H1 (cell line): ENCODE data around the gene CANX. TPM values are rescaled to one million over a fixed set of nuclear protein-coding genes. Genes with fewer than 3 reads are reported as not detected.

Experiments
- ASH2L ChIP-seq: fragments of 200-600, 300-600 bp; sonication (generic); IDR thresholded peaks from one replicate; pipeline ENCODE4 v1.7.1; 2017; ENCODE audit warnings: low read length
- CHD1 ChIP-seq: IDR thresholded peaks from 2 replicates; pipeline ENCODE4 v1.6.1; 2012; ENCODE audit warnings: low read depth, low read length, improper control_type of control experiment
- CHD7 ChIP-seq: fragments of 300-600 bp; sonication (generic); IDR thresholded peaks from 2 replicates; pipeline ENCODE4 v1.7.1; 2012; ENCODE audit warnings: low read length, moderate library complexity, mild to moderate bottlenecking, inconsistent platforms; ENCODE audit not compliant: insufficient replicate concordance
- GABPA ChIP-seq: IDR thresholded peaks from 2 replicates; pipeline ENCODE4 v1.6.1; 2011; ENCODE audit warnings: mild to moderate bottlenecking, low read length, moderate library complexity, borderline replicate concordance; ENCODE audit not compliant: insufficient read depth
- NRF1 ChIP-seq: IDR thresholded peaks from 2 replicates; pipeline ENCODE4 v1.6.1; 2011; ENCODE audit warnings: mild to moderate bottlenecking, low read depth, low read length, improper control_type of control experiment
- polyA plus RNA-seq, 7 experiments: library from polyadenylated mRNA; depleted of rRNA in 3 of 7; stranded (reverse) in 5 of 7; unstranded in 2 of 7; fragments of >200 nt in 5 of 7; fragments of 200-250 nt in 2 of 7; gene quantifications; 1 replicate in 5 of 7; 2 replicates in 1 of 7; 4 replicates in 1 of 7; pipeline versions ENCODE4 v1.2.1 to v1.2.3, GENCODE V29; 2011 to 2013; ENCODE audit warnings: missing spikeins in 2 of 7, mixed read lengths in 2 of 7
- total RNA-seq: library from RNA; stranded (reverse); fragmentation: NEBNext Ultra II Directional; extraction: Animal tissue kit (Norgen Biotek cat#: 25700); gene quantifications from 2 replicates; pipeline ENCODE4 v1.2.1, GENCODE V29; 2021

CANX gene
- total and polyA plus RNA-seq, 2 of the 8 experiments (the other 6 are each of a cell fraction or from before 2014, with no cell fraction given), result 136 to 691 TPM

GRCh38 chr5:179680780-179681401, 17.9 kb upstream of the CANX start, which contains the start of gene CBY3 (continued):
- TF ChIP-seq CHD7 (no peak), NRF1 (no peak), ASH2L (no peak), CHD1 (no peak), GABPA (no peak)
